Hepatocyte (in vitro differentiated cells): ENCODE measurements around the gene STXBP4. TPM values are rescaled to one million over a fixed set of nuclear protein-coding genes. Genes with fewer than 3 reads are reported as not detected.

ENCODE experiments used
- DNase-seq: peaks from one replicate; pipeline ENCODE4 v3.0.0-alpha.2; 2016; ENCODE audit warnings: low spot score
- H2AFZ ChIP-seq: fragments of 200-600 bp; sonication (generic); 2 replicates; pipeline ENCODE4 v1.6.0; 2016; ENCODE audit warnings: antibody characterized with exemption, mild to moderate bottlenecking
- H3K27ac ChIP-seq: fragments of 200-600 bp; sonication (generic); 2 replicates; pipeline ENCODE4 v1.5.1; 2016; ENCODE audit warnings: mild to moderate bottlenecking
- H3K27me3 ChIP-seq: fragments of 200-600 bp; sonication (generic); 2 replicates; pipeline ENCODE4 v1.6.1; 2016
- H3K36me3 ChIP-seq: fragments of 200-600 bp; sonication (generic); replicated peaks from 2 replicates; pipeline ENCODE4 v1.5.1; 2016; ENCODE audit warnings: low read depth; ENCODE audit not compliant: insufficient read depth
- H3K4me1 ChIP-seq: fragments of 200-600 bp; sonication (generic); 2 replicates; pipeline ENCODE4 v1.5.1; 2016; ENCODE audit warnings: mild to moderate bottlenecking, moderate library complexity; ENCODE audit not compliant: insufficient read depth
- H3K4me2 ChIP-seq: fragments of 200-600 bp; sonication (generic); 2 replicates; pipeline ENCODE4 v1.6.0; 2016
- H3K4me3 ChIP-seq: fragments of 200-600 bp; sonication (generic); 2 replicates; pipeline ENCODE4 v1.5.1; 2016; ENCODE audit warnings: mild to moderate bottlenecking
- H3K79me2 ChIP-seq: fragments of 200-600 bp; sonication (generic); 2 replicates; pipeline ENCODE4 v1.6.0; 2017; ENCODE audit warnings: mild to moderate bottlenecking
- H3K9me2 ChIP-seq: fragments of 200-600 bp; sonication (generic); replicated peaks from 2 replicates; pipeline ENCODE4 v1.6.0; 2017; ENCODE audit warnings: mild to moderate bottlenecking; ENCODE audit not compliant: insufficient read depth
- H3K9me3 ChIP-seq: fragments of 200-600 bp; sonication (generic); 2 replicates; pipeline ENCODE4 v1.5.1; 2016; ENCODE audit warnings: low read depth, mild to moderate bottlenecking
- H4K20me1 ChIP-seq: fragments of 200-600 bp; sonication (generic); 2 replicates; pipeline ENCODE4 v1.6.0; 2016; ENCODE audit warnings: mild to moderate bottlenecking; ENCODE audit not compliant: insufficient read depth, poor library complexity, severe bottlenecking
- EZH2 ChIP-seq: fragments of 200-600 bp; sonication (generic); IDR thresholded peaks from 2 replicates; pipeline ENCODE4 v1.6.1; 2016; ENCODE audit warnings: antibody characterized with exemption, mild to moderate bottlenecking, borderline replicate concordance
- EZH2phosphoT487 ChIP-seq: fragments of 200-600 bp; sonication (generic); IDR thresholded peaks from one replicate; pipeline ENCODE4 v1.6.1; 2018; ENCODE audit warnings: antibody characterized with exemption, mild to moderate bottlenecking, low read depth, moderate library complexity; ENCODE audit not compliant: unreplicated experiment, severe bottlenecking
- WGBS: methylation state at CpG from one replicate; pipeline ENCODE4 v1.1.6; 2016; ENCODE audit warnings: low lambda C conversion rate; ENCODE audit errors: missing lambda C conversion rate; 5-methylcytosine and 5-hydroxymethylcytosine counted together
- polyA plus RNA-seq: library from polyadenylated mRNA; unstranded; fragments of >200 nt; fragmentation: Nextera tagmentation; extraction: Ambion mirVana; gene quantifications from 2 replicates; pipeline ENCODE4 v1.2.1, GENCODE V29; 2016
- total RNA-seq: library from RNA; depleted of rRNA; stranded (reverse); fragments of >200 nt; gene quantifications from 2 replicates; pipeline ENCODE4 v1.2.3, GENCODE V29; 2014
- TF ChIP-seq, protein P1 (sequence below): fragments of 200-600 bp; sonication (generic); IDR thresholded peaks from 2 replicates; pipeline ENCODE4 v1.5.1; 2016; ENCODE audit warnings: antibody characterized with exemption, mild to moderate bottlenecking; ENCODE audit not compliant: poor library complexity

Gene STXBP4
- total and polyA plus RNA-seq, 2 experiments from 2014 or later = 9.0 to 50.1 TPM

GRCh38 chr17:55186937-55187770 lies 218.6 kb downstream of the STXBP4 start:
- H3K36me3 ChIP-seq = no peaks in the 10 kb centered on the region
- no peak overlapping the region for H3K27ac ChIP-seq
- TF ChIP-seq, protein P1, sequence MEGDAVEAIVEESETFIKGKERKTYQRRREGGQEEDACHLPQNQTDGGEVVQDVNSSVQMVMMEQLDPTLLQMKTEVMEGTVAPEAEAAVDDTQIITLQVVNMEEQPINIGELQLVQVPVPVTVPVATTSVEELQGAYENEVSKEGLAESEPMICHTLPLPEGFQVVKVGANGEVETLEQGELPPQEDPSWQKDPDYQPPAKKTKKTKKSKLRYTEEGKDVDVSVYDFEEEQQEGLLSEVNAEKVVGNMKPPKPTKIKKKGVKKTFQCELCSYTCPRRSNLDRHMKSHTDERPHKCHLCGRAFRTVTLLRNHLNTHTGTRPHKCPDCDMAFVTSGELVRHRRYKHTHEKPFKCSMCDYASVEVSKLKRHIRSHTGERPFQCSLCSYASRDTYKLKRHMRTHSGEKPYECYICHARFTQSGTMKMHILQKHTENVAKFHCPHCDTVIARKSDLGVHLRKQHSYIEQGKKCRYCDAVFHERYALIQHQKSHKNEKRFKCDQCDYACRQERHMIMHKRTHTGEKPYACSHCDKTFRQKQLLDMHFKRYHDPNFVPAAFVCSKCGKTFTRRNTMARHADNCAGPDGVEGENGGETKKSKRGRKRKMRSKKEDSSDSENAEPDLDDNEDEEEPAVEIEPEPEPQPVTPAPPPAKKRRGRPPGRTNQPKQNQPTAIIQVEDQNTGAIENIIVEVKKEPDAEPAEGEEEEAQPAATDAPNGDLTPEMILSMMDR = no peak
- no peak for TF ChIP-seq EZH2phosphoT487
- no peak for TF ChIP-seq EZH2
- no peak overlapping the region for H3K4me2 ChIP-seq
- H3K9me3 ChIP-seq = no peaks in the 10 kb centered on the region
- no peaks in the 10 kb centered on the region for H3K9me2 ChIP-seq
- 66% methylated on average over 8 of the region's 8 CpGs for WGBS
- H3K27me3 ChIP-seq = no peaks in the 10 kb centered on the region
- DNase-seq = no peak
- no peaks in the 10 kb centered on the region for H3K79me2 ChIP-seq
- no peaks in the 10 kb centered on the region for H3K4me1 ChIP-seq
- H3K4me3 ChIP-seq = no peak overlapping the region
- no peaks in the 10 kb centered on the region for H4K20me1 ChIP-seq
- no peak overlapping the region for H2AFZ ChIP-seq

- H3K27me3 ChIP-seq = no peaks in the 10 kb centered on the region
- WGBS = 80% methylated on average over 2 of the region's 2 CpGs
- no peak overlapping the region for H3K4me3 ChIP-seq
- TF ChIP-seq EZH2phosphoT487 = no peak
- TF ChIP-seq EZH2 = no peak
- TF ChIP-seq, protein P1 = no peak
- H3K79me2 ChIP-seq = no peaks in the 10 kb centered on the region
- H3K9me2 ChIP-seq = no peaks in the 10 kb centered on the region
- H3K4me2 ChIP-seq = no peak overlapping the region
- H3K4me1 ChIP-seq = no peaks in the 10 kb centered on the region
- no peaks in the 10 kb centered on the region for H3K9me3 ChIP-seq
- H3K27ac ChIP-seq = no peak overlapping the region
- no peaks in the 10 kb centered on the region for H4K20me1 ChIP-seq
- H3K36me3 ChIP-seq = no peaks in the 10 kb centered on the region
- no peak overlapping the region for H2AFZ ChIP-seq
- no peak for DNase-seq
Observed at GRCh38 chr17:55190748-55191147, 222.2 kb downstream of the STXBP4 start.

DNA sequence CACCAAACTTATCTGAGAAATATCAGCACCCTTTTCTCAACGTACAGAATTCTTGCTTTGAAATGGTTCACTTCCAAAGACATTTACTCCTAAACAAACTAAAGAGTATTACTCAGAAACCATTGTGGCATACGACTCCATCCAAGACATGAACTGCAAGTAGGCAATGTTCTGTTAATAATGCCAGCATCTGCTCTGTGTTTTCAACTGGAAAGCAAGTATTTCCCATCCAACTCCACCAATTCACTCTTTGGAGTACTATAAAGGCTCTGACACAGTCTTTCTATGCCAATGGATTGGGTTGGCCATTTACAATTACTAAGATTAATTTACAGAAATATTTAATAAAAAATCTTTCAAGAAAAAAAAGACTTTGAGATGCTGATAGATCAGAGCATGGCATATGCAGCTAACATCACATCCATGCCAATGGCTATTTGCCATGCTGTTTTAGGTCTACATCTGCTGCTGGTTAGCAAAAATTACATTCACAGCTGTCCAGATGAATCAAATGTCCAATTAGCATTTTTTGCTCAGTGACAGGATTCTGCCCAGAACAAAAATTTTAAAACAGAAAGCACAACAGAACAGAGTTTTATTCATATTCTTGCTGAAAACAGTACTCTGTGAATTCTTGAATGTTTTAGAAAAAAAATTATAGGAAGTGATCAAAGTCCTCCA lies 230.3 kb downstream of the STXBP4 start:
- DNase-seq = no peak
- Histone ChIP-seq H3K79me2 (no peaks in the 10 kb centered on the region), H3K9me2 (no peaks in the 10 kb centered on the region), H3K4me3 (no peak overlapping the region), H2AFZ (no peak overlapping the region), H3K27ac (no peak overlapping the region), H3K9me3 (no peaks in the 10 kb centered on the region), H3K36me3 (no peaks in the 10 kb centered on the region), H3K4me1 (no peaks in the 10 kb centered on the region), H4K20me1 (no peaks in the 10 kb centered on the region), H3K4me2 (no peak overlapping the region), H3K27me3 (no peaks in the 10 kb centered on the region)
- no peak for TF ChIP-seq EZH2
- no peak for TF ChIP-seq EZH2phosphoT487
- TF ChIP-seq, protein P1 = no peak
- 75% methylated on average over 2 of the region's 2 CpGs for WGBS
